GM19043 (cell line): ENCODE measurements around the gene HOXA5.

ENCODE experiments used
- ATAC-seq: cut with Tn5 transposase; IDR thresholded peaks from one replicate; pipeline ENCODE4 v1.9.1; 2021; ENCODE audit warnings: low read depth; ENCODE audit not compliant: unreplicated experiment

The HOXA5 gene

DNA sequence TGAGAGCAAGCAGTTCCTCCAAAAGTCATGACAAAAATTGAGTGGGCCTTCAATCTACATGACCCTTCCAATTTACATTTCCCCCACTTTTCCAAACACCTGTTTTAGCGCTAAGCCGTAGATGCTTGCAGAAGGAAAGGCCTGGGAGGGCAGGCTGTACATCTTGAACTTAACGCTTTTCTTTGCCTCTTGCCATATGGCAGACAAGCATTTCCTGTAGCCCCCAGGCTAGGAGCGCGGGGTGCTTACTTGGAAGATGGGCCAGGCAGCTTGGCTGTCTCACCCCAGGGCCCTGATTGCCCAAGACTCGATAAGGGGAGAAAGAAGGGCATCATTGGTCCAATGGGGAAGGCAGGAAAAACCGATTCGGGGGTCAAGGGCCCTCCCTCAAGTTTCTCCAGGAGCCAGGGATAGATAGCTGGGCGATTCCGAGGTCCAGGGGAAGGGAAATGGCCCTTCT lies 28.9 kb upstream of the HOXA5 start:
- no peak for ATAC-seq

DNA sequence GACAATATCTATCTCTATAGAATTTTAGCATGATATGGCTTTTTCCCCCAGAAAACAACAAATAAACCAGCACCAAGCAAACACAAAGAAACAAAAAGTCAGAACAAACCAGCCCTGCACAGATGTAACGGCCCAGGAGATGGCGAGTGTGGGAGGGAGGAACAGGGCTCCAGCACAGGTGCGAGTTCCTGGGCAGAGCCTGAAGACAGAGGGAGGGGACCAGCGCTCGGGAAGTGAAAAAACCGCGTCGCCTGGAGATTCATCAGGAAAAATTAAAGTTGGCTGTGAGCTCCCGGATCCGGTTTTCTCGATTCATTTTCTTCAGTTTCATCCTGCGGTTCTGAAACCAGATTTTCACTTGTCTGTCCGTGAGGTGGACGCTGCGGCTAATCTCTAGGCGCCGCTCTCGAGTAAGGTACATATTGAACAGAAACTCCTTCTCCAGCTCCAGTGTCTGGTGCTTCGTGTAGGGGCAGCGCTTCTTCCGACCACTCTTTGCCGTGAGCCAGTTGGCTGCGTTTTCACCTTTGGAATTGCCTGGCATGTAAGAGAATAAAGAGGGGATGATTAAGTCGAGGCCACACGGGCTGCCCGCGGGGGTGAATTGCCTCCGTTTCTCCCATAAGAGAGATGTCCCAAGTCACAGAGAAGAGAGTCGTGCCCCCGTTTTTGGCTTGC lies 28.3 kb upstream of the HOXA5 start:
- no peak for ATAC-seq

DNA sequence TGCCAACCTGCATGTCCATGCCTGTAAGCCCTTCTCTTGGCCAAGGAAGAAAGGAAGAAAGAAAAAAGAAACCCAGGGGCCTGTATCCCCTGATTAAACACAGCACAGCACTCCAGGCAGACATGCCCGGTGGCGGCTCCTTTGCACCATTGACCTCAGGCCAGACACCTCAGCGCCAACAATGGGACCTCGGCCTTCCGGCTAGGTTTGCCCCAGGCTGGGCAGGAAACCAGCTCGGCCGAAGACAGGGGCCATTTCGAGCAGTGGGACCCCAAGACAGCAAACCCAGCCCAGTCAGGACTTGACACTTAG lies 27.8 kb upstream of the HOXA5 start:
- ATAC-seq, result no peak

DNA sequence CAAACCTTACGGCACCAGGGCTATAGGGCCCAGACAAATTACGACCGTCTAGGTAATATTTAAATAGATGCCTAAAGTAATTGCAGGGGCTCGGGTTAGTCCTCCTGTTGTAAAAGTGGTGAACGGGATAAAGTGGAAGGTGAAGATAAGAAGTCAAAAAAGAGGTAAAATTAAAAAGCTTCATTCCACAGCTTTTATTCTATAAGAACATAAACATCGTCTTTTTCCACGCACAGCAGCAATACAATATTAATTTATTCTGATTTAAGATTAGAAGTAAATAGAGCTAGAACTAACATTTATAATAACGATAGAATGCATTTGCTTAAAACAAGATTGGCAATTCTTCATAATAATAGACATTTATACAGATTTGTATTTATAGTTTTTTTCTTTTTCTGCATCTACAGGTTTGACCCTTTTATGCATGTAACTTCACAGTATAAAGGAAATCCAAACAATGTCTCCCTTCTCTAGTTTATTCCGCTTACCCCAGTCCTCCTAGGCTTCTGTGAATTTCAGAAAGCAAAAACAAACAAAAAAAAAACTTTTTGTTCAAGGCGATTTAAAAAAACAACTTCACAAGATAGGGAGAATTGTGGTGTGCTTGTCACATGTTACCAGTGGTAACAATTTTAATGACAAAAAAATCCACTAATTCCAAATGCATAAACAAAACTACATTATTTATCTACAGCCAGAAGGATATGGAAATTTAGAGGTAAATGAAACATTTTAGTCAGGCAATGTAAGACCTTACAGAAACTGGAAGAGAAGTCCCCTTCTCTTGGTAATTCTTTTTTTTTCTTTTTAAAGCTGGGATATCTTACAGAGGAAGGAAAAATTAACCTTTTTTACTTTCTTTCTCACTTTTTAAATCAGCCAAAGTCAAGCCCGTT lies 27.2 kb upstream of the HOXA5 start:
- ATAC-seq, result no peak

DNA sequence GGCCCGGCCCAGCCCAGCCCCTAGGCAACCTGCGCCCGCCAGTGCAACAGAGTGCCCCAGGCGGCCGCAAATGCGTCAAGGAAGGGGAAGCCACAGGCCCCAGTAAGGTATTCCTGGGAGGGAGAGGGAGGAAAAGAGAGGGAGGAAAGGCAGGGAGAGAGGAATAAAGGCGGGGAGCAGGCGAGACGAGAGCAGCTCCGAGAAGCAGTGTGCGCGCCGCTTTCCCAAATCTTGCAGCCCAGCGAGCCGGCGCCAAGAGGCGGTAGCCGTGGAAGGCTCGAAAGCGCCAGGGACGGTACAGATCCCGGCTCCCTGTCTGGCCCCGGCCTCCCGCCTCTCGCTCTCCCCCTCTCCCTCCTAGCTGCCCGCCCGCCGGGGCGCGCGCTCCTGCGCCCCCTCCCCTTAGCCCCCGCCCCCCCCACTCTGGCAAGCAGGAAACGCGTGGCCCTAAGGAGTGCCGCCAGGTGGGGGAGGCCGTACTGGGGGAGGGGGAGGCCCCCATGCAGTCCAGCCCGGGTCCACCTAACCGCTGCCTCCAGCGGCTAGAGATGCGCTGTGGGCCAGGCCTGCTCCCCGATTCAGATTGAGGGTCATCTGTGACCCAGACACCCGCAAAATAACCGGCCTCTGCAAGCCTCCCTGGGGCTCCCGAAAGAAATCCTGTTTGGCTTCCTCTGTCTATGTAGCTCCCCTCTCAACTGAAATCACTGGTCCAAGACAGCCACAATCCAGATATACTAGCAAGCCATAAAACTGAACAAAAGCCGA lies 26.4 kb upstream of the HOXA5 start:
- ATAC-seq, result no peak

DNA sequence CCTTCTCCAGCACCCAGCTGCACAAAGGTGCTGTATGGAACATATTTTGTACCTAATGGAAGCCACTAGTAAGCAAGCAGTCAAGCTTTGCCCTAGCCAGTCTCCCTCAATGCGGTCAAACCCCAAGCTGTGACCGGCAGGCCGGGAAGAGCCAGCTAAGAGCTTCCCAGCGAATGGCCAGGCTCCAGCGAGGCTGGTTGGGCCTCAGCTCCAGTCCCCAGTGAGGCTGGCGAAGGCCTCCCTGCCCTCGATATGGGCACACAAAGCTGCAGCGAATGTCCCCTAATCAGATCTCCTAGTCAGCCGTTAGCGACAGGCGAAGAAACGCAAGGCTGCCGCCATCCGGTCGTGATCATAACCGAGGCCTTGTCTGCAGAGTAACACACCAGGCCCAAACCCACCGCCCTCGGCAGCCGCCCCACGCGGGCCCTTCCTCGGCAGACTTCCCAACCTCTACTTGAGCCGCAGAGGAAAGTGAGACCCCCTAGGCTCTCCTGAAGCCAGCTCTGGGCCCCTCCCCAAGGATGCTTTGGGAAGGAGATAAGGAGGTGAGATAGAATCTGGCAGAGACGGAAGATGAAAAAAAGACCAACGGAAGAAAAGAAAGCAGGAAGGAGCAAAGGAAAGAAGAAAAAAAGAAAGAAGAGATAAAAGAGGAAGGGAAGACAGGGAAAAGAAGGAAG lies 24.9 kb upstream of the HOXA5 start:
- no peak for ATAC-seq

DNA sequence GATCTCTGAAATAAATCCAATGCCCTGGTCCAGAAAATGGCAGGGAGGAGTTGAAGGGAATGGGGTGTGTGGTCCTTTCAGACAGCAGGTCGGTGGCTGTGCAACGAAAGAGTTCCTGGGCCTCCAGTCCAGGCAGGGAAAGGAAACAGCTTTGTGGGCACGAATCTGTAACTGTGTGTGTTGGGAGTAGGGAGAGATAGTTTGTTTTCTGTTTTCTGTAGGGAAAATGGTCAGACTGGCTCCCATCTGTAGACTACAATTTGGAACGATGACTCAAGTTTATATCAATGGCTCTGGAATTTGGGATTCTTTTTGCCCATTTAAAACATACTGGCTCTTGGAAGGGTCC lies 24.4 kb upstream of the HOXA5 start:
- ATAC-seq, result no peak

DNA sequence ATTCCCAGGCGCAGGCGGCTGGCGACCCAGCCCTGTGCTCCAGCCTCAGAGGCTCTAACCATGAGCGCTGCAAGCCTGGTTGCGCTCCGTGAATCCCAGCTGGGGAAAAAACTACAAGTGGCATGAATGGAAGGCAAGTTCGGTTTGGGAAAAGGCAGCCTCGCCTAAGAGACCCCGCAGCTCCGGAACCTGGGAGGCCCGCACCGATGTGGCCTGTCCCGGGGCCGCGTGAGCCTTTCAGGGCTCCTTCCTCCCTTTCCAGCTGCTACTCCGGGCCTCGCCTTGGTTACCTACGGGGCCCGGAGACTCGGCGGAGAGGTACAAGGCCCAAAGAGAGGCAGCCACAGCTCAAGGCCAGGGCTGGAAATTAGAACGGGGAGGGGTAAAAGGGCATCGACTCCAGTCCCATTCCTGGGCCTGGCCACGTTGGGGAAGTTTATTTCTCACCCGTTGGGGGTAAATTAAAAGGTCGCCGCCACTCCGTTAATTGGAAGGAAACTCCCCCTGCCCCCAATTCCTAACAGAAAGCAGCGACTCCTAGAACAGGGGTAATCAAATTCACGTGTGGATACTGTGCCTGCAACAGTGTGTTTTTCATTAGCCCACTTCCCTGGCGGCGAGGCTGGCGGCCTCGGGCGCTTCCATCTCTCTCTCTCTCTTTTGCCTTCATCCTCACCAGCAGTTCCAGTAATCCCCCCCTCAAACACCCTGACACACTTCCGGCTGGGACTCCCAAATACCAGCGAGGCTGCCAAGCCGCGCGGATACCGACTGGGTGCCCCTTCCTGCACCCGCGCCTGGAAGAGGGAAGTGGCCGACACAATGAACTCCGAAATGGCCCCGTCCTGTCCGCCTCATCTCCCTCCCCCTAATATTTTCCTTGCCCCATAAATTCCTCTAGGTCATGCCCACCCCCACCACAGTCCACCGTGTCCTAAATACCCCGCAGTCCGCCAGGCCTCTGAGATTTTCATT lies 23.3 kb upstream of the HOXA5 start:
- no peak for ATAC-seq

DNA sequence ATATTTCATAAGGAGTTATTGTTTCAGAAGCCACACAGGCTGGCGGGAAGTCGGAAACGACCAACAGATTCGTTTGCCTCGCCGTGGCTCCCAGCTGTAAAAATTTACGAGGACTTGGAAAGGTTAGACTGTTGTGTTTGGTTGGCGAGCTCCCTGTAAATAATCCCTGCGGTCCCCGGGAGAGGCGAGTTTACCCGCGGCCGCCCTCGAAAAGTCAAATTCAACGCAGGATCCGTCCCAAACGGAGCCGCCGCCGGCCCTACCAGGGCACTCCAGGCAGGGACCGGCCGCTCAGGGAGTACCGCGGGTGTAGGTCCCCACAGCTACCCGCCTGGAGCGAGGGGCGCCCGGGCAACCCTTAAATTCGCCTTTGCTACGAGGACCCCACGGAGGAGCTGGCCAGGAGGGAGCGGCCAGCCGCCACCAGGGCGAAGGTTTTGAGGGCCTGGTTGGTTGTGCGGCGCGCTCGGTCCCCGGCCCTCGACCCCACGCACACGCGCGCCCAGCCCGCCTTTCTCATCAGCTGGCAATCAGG lies 22.6 kb upstream of the HOXA5 start:
- no peak for ATAC-seq

DNA sequence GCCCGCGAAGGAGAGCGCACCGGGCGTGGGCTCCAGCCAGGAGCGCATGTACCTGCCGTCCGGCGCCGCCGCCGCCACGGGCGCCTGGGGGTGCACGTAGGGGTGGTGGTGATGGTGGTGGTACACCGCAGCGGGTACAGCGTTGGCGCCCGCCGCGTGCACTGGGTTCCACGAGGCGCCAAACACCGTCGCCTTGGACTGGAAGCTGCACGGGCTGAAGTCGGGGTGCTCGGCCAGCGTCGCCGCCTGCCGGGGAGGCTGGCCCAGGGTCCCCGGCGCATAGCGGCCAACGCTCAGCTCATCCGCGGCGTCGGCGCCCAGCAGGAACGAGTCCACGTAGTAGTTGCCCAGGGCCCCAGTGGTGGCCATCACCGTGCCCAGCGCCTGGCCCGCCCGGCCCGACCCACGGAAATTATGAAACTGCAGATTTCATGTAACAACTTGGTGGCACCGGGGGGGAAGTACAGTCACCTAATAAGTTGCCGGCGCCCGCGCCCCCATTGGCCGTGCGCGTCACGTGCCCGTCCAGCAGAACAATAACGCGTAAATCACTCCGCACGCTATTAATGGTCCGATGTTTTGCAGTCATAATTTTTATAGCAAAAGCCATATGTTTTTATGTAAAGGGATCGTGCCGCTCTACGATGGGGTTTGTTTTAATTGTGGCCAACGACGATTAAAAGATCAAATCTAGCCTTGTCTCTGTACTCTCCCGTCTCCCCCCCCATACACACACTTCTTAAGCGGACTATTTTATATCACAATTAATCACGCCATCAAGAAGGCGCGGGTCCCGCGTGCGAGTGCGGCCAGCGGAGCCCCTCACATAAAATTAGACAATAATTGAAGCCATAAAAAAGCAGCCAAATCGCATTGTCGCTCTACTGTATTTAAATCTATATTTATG lies 21.9 kb upstream of the HOXA5 start, which contains the start of gene HOXA9:
TSS of gene HOXA9 (minus strand) at position 449 of the 907 bp plus-strand sequence. CDS start at position 369, 80 bp downstream.
- no peak for ATAC-seq

DNA sequence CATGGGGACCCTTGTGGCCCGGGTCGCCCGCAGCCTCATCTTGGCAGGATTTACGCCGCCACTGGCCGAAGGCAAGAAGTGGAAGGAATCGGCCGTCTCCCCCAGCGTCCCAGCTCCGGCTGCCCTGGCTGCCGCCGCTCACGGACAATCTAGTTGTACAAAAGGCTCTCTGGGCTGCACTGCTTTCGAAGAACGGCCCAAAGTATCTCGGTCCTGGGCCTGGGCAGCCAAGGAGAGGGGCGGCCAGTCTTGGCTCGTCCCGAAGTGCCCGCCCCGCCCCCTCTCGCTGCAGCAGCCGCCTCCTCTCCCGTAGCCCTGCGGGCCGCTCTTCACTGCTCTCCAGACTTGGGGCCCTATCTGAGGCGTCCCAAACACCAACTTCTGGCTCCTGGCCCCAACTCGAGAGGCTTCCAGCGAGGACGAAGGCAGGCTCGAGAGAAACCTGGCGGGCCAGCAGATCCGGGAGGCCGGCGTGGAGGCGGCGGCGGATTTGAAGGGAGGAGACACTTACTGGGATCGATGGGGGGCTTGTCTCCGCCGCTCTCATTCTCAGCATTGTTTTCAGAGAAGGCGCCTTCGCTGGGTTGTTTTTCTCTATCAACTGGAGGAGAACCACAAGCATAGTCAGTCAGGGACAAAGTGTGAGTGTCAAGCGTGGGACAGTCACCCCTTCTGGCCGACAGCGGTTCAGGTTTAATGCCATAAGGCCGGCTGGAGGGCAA lies 21.0 kb upstream of the HOXA5 start:
- no peak for ATAC-seq

DNA sequence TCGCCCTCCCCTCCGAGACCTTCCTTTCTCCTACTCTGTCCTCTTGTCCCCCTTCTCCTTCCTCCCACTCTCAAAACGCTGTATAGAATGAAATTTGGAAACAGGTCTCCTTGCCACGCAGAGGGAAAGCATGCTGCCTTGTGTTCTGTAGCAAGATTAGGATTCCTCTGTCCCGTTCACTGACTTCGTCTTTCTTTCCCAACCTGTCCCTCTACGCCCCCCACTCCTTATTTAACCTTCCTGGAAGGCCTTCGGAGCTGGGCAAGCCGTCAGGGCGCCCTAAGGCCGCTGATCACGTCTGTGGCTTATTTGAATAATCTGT lies 20.5 kb upstream of the HOXA5 start:
- no peak for ATAC-seq

DNA sequence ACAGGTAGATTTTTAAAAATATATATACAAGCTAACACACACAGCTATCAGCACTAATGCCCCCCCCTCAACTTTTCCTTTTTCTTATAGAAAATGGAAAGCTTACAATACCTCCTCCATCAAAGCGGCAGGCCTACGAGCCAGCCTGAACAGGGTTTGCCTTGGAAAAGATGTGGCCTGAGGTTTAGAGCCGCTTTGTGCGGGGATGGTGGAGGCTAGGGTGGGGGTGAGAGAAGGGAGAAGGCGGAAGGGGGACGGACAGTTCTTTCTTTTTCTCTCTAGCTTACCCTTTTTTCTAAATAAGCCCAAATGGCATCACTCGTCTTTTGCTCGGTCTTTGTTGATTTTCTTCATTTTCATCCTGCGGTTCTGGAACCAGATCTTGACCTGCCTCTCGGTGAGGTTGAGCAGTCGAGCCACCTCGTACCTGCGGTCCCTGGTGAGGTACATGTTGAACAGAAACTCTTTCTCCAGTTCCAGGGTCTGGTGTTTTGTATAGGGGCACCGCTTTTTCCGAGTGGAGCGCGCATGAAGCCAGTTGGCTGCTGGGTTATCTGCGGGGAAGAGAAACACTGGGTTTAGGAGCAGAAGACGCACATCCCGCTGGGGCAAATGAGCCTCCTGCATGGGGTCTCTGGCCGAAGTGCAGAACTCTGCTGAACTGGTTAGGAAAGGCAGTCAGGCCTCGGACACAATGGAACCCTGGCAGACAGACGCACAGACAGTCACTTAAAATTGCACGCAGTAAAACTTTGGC lies 20.0 kb upstream of the HOXA5 start:
- no peak for ATAC-seq

DNA sequence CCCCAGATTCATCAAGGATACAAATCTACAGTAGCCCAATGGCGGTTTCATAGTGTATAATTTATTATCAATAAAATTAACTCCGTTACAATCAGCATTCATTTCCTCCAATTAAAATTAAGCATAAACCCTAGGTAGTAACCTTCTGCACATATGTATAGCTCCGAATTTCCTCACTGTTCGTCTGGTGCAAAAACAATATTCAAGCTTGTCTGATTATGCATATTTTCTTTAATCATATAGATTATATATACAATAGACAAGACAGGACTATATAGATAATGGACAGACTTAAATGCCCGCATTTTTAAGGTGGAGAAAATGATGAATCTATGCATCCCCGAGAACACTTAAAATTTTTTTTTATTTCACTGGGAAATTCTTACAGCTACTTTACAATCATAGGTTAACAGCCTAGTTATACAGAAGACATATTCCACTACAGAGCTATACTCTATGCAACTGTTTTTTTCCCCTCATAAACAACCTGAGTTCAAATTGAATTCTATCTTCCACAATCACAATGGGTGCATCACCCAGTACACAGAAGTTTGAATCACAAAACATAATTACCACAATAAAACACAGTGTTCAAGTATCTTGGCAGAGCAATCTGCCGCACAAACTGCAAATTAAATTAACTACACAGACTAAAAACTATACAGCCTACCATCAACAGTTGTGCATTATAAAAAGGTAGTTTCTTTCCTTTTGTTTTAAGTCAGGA lies 19.2 kb upstream of the HOXA5 start:
- no peak for ATAC-seq

DNA sequence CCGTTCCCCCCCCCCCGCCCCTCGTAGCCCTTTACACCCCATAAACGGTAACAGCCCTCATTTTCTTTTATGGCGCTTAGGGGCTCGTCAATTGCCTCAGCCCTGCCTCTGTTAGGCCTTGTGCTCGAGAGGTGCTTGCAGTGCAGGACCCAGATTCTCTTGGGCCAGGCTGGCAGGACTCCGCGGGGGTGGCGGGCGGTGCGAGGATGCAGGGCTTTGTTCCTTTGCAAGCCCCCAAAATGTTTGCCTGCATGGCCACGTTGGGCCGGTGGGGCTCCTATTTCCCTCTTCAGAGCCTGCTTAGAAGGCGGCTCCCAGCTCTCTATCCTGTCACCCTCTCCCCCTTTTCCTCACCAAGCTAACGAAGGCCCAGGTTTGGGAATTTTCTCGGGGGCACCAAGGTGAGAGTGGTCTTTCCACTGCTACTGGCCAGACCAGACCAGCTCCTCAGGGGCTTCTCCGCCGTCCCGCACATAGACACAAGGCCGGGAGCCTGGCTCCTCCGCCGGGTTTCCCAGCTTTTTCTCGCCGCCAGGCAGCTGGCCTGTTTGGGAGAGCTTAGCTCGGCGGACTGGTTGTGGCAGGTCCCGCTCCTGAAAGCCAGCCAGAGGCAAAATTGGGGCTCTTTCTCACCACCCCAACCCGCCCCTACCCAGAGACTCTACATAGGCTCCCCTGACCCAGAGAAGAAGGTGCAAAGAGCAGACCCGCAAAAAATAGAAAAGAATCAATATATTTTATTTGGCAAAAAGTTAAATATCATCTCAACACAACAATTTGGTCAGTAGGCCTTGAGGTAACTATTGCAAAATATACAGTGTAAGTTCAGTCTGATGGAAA lies 18.5 kb upstream of the HOXA5 start:
- no peak for ATAC-seq
